NCI-H526 (cell line): ENCODE measurements around the gene RFNG.
"Not testable (repeated sequence)": the region's sequence is repeated elsewhere in the genome, so short reads cannot be mapped to it uniquely, and the experiment has no call there.

Experiments used
- DNase-seq, 2 experiments: peaks; one replicate each; lab custom pipeline; 2025; lab: John Stamatoyannopoulos, UW

Gene RFNG

DNA sequence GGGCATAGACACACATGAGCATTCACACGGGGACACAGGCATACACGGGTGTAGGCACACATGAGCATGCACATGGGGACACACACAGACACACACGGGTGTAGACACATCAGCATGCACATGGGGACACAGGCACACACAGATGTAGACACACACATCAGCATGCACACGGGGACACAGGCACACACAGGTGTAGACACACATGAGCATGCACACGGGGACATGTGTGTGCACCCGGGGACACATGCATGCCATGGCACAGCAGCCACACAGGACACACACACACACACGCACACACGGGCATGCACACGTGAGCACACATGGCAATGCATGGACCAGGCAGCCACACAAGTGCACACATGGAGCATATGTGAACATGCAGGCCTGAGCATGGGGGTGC, 9.0 kb downstream of the RFNG start:
- no peak for DNase-seq

DNA sequence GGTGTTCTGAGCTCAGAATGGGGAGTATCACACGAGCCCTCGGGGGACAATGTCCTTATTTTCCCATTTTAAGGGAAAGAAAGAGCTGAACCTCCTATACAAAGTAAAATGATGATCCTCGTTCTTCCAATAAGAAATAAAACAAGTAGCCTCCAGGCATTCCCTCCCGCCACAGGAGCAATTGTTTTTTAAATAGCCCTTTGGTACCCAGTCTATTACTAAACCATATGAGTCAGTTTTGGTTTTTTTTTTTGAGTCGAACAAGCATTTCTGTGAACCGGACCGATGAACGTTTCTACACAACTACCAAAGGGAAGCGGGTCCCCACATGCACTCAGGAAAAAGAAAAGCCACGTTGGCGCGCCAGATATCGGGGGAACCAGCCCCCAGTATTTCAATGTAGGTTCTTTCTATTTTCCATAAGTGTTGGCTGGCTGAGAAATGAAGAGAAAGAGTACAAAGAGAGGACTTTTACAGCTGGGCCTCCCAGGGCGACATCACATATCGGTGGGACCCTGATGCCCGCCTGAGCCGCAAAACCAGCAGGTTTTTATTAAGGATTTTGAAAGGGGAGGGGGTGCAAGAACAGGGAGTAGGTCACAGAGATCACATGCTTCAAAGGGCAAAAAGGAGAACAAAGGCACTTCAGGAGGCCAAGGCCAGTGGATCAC, 10.3 kb downstream of the RFNG start:
- DNase-seq, result no peak

DNA sequence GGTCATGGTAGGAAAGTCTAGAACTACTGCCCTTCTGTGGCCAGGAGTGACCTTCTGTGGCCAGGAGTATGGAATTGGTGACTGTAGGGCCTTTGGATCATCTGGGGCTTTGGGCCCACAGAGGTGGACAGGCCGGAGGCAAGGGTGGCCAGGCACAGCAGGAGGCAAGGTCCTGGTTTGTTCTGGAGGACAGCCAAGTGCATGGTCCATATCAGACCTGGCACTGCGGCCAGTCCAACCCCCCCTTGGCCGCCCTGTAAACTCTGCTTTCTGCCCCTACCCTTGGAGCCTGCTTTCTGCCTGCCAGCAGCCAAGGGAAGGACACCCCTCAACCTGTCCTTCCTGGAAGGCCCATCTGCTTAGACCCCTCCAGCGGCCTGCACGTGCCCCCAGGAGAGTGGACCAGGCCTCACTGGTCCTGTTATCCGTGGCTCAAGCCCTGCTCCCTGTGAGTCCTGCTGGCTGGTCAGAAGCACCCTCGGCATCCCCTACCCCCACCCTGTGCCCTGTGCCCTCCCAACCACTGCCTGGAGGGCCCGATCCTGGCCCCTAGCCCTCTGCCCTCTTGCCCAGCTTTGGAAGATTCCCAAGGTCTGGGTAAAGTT, 11.8 kb downstream of the RFNG start:
- DNase-seq, result no peak

DNA sequence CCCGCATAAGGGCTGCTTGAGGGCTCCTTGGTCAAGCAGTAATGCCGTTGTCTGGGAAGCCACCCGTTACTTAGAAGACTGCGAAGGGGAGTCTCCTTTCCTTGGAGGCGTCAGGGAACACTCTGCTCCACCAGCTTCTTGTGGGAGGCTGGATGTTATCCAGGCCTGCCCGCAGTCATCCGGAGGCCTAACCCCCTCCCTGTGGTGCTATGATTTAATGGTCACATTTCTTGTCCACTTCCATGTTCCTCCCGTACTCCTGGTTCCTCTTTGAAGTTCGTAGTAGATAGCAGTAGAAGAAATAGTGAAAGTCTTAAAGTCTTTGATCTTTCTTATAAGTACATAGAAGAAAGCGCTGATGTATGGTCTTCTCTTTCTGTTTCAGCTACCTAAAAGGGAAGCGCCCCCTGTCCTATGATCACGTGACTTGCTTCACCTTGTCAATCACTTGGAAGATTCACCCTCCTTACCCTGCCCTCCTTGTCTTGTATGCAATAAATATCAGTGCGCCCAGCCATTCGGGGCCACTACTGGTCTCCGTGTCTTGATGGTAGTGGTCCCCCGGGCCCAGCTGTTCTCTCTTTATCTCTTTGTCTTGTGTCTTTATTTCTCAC, 12.7 kb downstream of the RFNG start:
- DNase-seq, result not testable (repeated sequence)

DNA sequence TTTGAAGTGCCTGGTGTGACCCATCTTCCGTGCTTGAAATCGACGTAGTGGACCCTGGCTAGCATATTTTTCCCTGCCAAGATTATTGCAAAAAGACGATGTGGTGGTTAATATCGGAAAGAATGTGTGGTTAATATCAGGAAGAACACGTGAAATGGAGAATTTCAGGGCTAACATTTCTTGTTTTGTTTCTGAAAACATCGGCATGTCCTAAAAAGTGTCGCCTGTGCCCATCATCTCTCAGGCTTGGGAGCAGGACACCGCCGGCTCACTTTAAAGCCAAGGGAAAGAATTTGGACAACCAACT, 13.8 kb downstream of the RFNG start:
- no peak for DNase-seq

DNA sequence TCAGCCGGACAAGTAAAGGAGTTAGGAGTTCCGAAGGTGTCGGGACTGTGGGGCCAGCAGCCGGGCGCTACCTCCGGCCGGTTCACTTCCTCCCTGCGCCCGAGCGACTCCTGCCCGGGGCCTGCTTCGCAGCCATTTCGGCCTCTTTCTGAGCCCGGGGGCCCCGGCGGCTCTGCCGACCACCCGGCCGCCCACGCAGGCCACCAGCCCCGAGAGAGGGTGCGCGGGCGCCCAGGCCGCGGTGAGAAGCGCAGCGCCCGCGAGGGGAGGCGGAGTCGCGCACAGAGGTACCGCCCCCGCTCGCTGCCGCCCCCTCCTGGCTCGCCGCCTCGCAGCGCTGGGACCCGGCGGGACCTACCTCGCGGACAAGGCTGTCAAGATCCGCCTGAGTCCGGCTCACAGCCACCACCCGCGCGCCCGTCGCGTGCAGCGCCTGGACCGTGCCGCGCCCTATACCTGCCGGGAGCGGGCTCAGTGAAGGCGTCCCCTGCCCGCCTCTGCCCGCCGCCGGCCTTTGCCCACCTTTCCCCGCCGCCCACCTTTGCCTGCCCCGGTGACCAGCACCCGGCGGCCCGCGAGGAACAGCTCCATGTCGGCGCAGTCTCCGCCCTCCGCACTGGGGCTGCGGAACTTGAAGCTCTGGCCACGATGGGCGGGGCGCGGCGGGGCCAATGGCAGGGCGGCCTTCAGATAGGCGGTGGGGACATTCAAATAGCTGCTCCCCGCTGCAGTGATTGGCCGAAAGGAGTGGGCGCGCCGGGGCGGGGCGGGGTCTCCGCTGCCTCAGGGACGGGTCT, 14.3 kb downstream of the RFNG start, which contains the start of gene DCXR:
TSS of gene DCXR (minus strand) at position 606 of the 797 bp plus-strand sequence. CDS start at position 591, 15 bp downstream.
- peak; percentile 94 to 99 for DNase-seq

DNA sequence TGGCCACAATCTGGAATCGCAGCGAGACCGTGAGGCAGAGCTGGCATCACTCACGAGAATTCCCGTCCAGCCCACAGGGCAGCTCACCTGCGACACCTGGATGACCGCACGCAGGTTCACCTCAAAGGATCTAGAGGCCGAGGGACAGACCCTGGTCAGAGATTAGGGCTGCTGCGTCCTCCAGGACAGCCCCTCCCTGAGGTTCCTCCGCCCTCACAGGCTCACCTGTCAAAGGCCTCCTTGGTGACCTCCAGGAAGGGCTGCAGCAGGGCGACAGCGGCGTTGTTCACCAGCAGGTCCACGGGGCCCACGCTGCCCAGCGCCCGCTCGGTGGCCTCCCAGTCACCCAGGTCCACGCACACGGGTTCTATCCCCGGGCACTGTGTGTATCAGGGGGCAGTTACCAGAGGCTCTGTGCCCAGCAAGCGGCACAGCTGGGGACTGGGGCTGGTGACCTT, 14.9 kb downstream of the RFNG start:
- no peak for DNase-seq

DNA sequence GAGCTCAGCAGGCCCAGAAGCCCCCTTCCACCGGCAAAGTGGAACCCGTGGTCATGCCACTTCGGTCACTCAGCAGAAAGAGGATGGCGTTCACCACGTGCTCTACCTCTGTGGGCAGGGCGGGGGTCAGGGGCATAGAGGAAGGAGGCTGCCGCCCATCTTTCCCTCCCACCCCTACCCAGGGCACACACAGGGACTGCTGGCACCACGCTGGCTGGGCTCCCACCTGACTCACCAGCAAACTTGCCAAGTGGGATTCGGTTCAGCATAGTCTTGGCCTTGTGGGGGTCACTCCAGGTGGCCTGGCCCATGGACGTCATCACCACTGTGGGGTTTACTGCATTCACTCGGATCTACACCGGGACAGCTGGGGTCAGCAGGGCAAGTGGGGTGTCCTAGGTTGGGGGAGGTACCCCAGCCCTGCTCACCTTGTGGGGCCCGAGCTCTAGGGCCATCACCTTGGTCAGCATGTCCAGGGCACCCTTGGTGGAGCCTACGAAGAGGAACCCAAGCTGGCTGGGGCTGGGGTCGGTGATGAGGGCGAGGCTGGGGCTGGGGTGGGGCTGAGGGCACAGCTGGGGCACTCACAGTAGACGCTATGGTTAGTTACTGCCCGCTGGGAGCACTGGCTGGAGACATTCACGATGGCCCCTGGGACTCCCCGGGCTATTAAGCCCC, 15.5 kb downstream of the RFNG start:
- no peak for DNase-seq

DNA sequence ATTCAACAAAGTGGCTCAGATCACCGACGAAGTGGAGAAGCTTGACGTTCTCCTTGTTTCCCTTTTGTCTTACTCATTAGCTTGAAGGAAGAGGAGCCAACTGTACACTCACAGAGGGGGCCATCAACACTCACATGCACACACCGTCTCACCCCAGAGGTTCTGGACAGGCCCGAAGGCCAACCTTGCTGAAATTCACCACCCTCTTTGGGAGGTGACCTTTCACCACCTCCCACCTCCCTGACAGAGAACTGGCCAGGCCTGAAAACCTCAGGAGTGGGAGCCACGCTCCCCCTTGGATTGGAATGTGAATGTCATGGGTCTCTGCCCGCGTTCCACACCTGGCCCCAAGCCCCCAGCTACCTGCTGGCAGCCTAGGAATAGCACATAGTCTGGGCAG, 16.1 kb downstream of the RFNG start:
- DNase-seq, result no peak

DNA sequence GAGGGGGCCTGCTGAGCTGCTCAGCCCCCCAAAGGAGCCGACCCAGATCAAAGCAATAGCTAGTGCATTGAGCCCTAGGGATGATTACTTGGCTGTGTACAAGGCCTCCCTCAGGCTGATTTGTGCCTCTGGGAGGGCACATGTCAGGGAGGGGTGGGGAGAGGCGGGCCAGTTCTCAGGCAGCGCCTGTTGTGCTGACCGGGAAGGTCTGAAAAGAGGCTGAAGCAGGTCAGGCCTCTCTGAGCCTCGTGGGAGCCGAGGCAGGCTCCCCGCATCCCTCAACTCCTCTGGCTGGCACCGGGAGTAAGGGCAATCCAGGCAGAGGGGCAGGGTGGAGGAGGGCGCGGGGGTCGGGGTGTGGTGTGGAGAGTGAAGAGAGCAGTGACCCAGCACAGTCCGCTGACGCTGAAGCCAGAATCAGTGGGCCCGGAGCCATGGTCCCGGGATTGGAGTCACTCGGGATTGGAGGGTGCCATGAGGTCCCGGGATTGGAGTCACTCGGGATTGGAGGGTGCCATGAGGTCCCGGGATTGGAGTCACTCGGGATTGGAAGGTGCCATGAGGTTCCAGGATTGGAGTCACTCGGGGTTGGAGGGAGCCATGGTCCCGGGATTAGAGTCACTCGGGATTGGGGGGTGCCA, 17.1 kb downstream of the RFNG start:
- no peak for DNase-seq

DNA sequence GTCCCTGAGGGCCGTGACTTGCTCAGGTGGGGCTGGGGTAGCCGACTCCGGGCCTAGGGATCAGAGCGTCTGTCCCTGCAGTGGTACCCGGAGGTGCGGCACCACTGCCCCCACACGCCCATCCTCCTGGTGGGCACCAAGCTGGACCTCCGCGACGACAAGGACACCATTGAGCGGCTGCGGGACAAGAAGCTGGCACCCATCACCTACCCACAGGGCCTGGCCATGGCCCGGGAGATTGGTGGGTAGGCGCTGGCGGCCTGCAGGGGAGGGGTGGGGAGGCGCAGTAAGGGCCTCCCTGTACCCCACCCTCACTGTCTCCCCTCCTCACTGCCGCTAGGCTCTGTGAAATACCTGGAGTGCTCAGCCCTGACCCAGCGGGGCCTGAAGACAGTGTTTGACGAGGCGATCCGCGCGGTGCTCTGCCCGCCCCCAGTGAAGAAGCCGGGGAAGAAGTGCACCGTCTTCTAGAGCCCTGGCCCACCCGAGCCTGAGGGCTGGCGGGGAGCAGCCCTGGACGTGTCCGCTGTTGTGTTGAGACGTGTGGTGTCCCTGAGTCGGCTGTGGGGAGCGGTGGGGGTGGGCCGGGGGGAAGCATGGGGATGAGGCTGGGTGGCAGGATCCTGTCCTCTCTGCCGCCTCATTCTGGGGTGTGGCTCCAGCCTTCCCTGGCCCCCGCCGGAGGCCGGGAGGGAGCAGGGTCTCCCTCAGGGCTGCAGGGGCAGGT, 18.1 kb downstream of the RFNG start:
- DNase-seq, result no peak

DNA sequence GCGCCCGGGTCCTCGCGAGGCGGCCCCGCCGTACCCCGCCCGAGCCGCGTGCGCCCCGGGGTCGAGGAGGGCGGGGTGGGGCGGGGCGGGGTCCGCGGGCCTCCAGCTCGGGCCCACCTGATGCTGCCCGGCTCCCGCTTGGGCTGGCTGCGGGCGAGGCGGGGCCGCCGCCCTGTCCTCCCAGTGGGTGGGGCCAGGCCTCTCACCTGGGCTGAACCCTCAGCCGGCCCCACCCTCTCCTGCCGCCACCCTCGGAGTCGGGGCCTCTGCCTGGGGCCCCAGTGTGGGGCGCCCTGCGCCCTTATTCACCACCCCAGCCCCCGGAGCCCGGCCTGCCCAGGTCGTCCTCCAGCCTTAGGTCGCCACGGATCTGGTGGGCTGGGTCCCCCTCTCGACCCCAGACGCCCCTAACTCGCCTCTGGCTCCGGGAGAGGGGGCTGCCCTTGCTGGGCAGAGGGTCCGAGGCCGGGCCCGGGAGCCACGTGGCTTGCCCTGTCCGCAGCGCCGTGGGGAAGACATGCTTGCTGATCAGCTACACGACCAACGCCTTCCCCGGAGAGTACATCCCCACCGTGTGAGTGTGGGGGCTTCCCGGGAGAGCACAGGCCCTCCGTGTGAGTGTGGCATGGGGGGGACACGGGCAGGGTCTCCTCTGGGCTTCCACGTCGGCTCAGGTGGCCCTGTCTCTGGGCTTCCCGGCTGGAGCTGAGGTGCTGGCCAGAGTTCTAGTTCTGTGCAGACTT, 19.6 kb downstream of the RFNG start:
- peak; percentile 22 to 86 for DNase-seq

DNA sequence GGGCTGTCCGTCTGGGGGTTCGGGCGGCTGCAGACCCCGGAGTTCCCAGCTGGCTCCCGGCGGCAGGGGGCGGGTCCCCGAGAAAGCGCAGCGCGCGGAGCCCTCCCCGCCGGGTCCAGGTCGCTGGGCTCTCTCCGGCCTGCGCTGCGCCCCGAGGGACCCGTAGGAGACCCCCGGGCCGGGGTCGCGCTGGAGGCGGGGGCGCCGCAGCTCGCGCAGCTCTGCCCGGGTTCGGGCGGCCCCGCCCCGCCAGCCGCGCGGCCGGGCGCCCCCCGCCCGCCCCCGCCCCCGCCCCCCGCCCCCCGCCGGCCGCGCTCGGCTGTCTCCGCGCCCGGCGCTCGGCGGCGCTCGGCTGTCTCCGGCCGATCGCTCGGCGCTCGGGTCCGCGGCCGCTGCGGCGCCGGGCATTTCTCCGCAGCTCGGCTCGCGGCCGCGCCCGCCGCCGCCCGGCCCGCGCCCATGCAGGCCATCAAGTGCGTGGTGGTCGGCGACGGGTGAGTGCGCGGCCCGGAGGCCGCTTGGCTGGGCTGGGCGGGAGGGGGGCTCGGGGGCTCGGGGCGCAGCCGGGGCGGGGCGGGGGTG, 20.2 kb downstream of the RFNG start, which contains the start of gene RAC3:
TSS of gene RAC3 (plus strand) at position 376 of the 582 bp plus-strand sequence. CDS start at position 460, 84 bp downstream.
- DNase-seq, result peak in 1 of 2 experiments; percentile 79

DNA sequence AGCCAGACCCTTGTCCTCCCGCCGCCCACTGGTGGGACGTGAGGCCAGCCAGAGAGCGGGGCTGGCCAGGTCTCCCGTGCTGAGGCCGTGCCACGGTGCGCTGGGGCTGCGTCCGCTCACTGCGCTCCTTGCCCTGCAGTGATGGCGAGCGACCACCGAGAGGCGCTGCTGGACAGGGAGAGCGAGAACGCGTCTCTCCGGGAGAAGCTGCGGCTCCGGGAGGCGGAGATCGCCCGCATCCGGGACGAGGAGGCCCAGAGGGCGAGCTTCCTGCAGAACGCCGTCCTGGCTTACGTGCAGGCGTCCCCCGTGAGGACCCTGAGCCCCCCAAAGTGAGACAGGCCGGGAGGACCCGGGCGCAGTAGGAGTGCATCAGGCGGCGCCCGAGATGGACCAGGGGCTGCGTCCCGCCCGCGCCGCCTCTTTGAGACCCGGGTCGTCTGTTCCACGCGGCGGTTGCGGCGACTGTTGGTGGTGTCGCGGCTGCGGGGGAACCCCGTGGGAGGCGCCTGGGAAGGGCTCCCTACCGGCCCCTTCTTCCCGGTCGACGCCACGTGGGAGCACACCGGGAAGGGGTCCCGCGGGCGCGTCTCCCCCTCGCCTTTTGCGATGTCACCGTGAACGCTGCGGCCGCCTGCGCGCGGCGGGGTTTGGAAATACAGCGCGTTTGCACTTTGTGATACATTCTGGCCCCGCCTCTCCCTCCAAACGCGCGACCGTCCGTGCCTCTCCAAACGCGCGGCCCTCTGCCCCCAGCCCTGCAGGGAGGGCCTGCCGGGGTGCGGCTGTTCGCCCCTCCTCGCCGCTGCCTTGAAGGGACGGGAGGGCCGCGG, 20.9 kb downstream of the RFNG start:
- peak; percentile 69 to 92 for DNase-seq

DNA sequence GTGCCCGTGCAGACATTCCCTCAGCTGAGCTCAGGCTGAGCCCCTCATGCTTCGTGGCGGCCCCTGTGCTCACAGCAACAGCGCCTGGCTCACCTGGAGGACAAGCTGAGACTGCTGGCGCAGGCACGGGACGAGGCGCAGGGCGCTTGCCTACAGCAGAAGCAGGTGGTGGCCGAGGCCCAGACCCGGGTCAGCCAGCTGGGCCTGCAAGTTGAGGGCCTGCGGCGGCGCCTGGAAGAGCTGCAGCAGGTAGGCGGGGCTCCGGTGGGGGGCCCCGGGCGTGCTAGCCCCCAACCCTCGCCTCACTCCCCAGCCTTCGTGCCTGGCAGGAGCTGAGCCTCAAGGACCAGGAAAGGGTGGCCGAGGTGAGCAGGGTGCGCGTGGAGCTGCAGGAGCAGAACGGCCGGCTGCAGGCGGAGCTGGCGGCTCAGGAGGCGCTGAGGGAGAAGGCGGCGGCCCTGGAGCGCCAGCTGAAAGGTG, 21.6 kb downstream of the RFNG start:
- DNase-seq, result no peak

DNA sequence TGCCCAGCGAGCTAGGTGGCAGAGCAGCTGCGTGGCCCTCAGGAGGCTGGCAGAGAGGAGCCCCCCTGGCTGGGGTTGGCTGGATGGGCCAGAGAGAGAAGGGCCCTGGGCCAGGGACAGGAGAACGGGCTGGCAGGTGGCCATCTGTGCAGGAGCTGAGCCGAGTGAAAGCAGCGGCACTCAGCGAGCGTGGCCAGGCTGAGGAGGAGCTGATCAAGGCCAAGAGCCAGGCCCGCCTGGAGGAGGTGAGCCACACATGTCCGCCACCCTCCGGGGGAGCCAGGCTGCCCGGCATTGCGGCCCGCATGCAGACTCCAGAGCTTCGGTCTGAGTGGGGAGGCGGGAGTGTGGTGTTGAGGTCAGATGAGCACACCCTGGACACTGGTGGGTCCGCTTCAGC, 22.2 kb downstream of the RFNG start:
- DNase-seq, result no peak

DNA sequence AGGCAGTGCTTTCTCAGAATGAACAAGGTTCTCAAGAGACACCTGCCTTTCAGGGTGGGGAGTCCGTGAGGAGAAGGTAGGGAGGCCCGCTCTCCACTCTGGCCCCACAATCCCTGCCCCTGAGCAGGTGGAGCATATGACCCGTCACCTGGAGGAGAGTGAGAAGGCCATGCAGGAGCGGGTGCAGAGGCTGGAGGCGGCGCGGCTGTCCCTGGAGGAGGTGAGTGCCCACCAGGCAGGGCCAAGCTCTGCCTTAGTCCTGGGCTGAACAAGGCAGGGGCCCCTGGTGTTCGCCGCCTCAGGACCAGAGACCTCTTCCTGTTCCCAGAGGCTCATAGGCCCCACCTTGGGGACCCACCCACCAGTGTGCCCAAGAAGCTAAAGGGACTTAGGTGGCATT, 22.6 kb downstream of the RFNG start:
- DNase-seq, result no peak

DNA sequence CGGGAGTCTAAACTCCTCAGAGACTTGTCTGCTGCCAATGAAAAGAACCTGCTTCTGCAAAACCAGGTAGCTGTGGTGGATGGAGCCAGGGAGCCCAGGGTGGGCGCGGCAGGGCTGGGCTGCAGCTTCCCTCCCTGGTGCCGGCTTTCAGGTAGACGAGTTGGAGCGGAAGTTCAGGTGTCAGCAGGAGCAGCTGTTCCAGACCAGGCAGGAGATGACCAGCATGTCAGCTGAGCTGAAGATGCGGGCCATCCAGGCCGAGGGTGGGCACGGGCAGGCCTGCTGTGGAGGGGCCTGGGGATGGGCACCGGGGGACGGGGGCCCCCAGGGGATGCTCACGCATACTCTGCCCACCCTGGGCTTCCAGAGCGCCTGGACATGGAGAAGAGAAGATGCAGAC, 23.4 kb downstream of the RFNG start:
- DNase-seq, result no peak
